PFSK-1 (cell line): ENCODE results near the gene GCAT.

ENCODE experiments used
- FOXP2 ChIP-seq: optimal IDR thresholded peaks from 2 replicates; pipeline ENCODE3; 2011; ENCODE audit warnings: borderline replicate concordance, control low read depth, inconsistent platforms; ENCODE audit not compliant: insufficient read depth; ENCODE audit errors: extremely low read length, extremely low read depth
- POLR2AphosphoS5 ChIP-seq: IDR thresholded peaks from 2 replicates; pipeline ENCODE4 v1.6.1; 2012; ENCODE audit warnings: low read depth, mild to moderate bottlenecking, control low read depth, low read length, moderate library complexity
- REST ChIP-seq, 2 experiments: IDR thresholded peaks; 2 replicates each; pipeline versions ENCODE4 v1.6.1 to v1.8.0; 2011 to 2012; ENCODE audit warnings: low read depth in 2 of 2, low read length in 2 of 2, control low read depth in 1 of 2, inconsistent platforms in 1 of 2, mild to moderate bottlenecking in 1 of 2, moderate library complexity in 1 of 2; ENCODE audit not compliant: insufficient read depth in 1 of 2
- SIN3A ChIP-seq: IDR thresholded peaks from 2 replicates; pipeline ENCODE4 v1.6.1; 2012; ENCODE audit warnings: mild to moderate bottlenecking, low read length, moderate library complexity, borderline replicate concordance; ENCODE audit not compliant: insufficient read depth
- TAF1 ChIP-seq: IDR thresholded peaks from 2 replicates; pipeline ENCODE4 v1.6.1; 2012; ENCODE audit warnings: low read length, control low read depth, borderline replicate concordance; ENCODE audit not compliant: insufficient read depth

The GCAT gene

DNA sequence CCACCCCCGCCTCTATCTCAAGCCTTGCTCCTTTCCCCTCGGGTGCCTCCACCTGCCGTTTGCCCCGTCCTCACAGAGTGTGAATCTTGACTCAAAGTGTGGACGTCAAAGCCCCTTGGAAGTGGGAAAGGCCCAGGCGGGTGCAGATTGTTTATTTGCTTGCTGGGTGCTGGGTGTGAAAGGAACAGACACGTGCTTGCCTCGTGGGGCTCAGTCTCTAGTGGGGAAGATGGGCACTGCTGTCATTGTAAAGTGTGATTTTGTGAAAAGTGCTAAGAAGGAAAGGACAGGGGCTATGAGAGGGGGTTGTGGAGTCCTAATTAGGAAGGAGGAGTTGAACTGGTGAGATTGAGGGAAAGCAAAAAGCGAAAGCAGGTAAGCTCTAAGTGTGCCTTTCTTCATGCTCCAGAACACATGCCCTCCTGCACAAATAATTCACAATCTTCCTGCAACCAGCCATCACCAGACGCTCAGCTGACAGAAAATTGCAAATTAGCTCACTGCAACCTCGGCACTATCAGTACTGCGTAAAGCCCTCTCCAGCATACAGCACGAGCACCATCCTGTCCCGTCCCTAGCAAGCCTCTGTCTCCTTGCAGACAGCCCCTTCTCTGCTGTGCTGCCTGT, 9.7 kb upstream of the GCAT start:
- no peak for TF ChIP-seq FOXP2
- TF ChIP-seq SIN3A: no peak
- no peak for TF ChIP-seq REST (IDR thresholded peaks at IDR 0.05; ENCODE audit: insufficient read depth in 1 of 2, low read depth in 2 of 2, low read length in 2 of 2)
- no peak for TF ChIP-seq POLR2AphosphoS5
- no peak for TF ChIP-seq TAF1

DNA sequence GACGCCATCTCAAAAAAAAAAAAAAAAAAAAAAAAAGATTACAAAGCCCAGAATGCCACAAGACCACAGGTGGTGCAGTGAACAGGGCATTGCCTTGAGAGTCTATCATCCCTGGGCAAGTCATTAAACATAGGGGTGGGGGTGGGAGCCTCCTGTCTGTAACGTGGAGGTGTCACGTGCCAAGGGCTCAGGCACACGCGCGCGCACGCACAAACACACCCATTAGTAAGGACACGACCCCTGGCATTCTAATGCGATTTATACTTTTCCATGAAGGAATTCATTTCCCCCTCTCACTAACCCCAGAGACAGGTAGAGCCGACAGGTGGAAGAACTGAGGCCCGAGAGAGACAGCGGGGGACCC, 5.8 kb upstream of the GCAT start:
- no peak for TF ChIP-seq TAF1
- no peak for TF ChIP-seq REST (IDR thresholded peaks at IDR 0.05; ENCODE audit: insufficient read depth in 1 of 2, low read depth in 2 of 2, low read length in 2 of 2)

DNA sequence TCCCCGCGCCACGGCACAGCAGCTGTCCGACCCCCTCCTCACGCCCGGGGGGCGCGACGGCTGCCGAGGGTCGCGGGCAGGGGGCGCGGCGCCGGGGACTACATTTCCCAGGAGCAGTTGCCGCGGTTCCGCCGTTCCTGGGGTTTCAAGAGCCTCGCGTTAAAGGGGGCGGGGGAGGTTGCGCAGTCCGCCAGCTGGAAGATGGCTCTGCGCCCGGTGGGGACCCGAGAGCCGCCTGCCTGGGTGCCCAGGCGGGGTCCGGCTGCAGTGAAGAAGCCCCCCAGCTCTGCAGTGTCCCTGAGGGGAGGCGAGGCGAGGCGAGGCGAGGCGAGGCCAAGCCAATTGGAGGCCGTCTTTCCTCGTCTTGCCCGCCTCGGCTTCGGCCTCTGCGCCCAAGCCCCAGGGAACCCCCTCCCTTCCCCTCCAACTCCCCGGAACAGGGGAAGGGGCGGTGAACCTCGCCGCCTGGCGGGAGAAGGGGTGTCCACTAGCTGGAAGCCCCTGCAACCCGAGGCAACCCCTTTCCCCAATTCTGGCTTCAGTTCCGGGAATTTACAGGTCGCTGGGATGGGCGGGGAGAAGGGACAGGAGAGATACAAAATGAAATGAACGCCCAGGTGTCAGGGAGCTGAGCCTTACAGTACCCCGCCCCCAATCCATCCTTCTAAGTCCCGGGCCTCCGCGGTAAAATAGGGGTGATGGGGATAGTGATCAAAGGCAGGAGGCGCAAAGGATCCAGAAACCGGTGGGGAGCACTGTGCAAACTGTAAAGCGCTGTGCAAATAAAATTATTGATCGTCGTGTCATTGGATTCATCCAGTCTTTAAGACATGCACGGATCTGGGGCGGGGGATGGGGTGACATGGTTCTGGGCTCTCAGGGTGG, 5.2 kb upstream of the GCAT start:
- no peak for TF ChIP-seq SIN3A
- TF ChIP-seq POLR2AphosphoS5: no peak
- TF ChIP-seq REST (IDR thresholded peaks at IDR 0.05; ENCODE audit: insufficient read depth in 1 of 2, low read depth in 2 of 2, low read length in 2 of 2): no peak
- TF ChIP-seq FOXP2: no peak
- no peak for TF ChIP-seq TAF1

GRCh38 chr22:37803195-37803638, 4.5 kb upstream of the GCAT start:
- no peak for TF ChIP-seq FOXP2
- no peak for TF ChIP-seq POLR2AphosphoS5
- no peak for TF ChIP-seq SIN3A
- no peak for TF ChIP-seq TAF1
- TF ChIP-seq REST (IDR thresholded peaks at IDR 0.05; ENCODE audit: insufficient read depth in 1 of 2, low read depth in 2 of 2, low read length in 2 of 2): no peak
